HG03064 (cell line): ENCODE measurements around the gene CDC42BPB.
"Not testable (repeated sequence)": the region's sequence is repeated elsewhere in the genome, so short reads cannot be mapped to it uniquely, and the experiment has no call there.

Source experiments
- ATAC-seq: cut with Tn5 transposase; IDR thresholded peaks from one replicate; pipeline ENCODE4 v1.9.1; 2021; ENCODE audit warnings: low read depth; ENCODE audit not compliant: unreplicated experiment

The CDC42BPB gene

DNA sequence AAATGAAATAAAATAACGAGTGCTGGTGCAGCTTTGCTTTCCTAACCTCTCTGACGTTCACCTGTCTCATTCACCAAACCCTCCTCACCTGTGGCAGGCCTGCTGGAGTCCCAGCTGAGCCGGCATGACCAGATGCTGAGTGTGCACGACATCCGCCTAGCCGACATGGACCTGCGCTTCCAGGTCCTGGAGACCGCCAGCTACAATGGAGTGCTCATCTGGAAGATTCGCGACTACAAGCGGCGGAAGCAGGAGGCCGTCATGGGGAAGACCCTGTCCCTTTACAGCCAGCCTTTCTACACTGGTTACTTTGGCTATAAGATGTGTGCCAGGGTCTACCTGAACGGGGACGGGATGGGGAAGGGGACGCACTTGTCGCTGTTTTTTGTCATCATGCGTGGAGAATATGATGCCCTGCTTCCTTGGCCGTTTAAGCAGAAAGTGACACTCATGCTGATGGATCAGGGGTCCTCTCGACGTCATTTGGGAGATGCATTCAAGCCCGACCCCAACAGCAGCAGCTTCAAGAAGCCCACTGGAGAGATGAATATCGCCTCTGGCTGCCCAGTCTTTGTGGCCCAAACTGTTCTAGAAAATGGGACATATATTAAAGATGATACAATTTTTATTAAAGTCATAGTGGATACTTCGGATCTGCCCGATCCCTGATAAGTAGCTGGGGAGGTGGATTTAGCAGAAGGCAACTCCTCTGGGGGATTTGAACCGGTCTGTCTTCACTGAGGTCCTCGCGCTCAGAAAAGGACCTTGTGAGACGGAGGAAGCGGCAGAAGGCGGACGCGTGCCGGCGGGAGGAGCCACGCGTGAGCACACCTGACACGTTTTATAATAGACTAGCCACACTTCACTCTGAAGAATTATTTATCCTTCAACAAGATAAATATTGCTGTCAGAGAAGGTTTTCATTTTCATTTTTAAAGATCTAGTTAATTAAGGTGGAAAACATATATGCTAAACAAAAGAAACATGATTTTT, 151.9 kb downstream of the CDC42BPB start:
- no peak for ATAC-seq

DNA sequence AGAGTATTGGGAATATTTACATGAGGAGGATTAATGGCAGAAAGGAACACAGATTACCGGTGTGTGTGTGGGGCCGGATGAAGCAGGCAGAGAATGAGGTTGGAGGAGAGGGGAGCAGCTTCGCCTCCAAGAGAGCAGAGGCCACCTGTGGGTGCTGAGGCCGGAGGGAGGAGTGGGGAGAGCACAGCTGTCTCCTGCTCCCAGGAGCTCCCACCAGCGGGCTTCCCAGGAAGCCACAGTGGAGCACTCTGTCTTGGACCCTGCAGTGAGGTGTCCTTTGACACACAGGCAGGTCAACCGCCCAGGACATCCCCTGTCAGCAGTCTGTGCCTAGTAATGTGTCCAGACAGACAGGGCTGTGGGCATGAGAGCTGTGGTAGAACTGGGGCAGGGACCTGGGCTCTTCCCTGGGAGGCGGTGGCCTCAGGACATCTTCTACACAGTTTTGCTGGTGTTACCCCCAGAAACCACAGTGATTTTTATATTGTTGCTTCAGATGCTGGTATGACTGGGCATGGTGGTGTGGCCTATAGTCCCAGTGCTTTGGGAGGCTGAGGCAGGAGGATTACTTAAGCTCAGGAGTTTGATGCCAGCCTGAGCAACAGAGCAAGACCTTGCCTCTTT, 153.3 kb downstream of the CDC42BPB start:
- no peak for ATAC-seq

DNA sequence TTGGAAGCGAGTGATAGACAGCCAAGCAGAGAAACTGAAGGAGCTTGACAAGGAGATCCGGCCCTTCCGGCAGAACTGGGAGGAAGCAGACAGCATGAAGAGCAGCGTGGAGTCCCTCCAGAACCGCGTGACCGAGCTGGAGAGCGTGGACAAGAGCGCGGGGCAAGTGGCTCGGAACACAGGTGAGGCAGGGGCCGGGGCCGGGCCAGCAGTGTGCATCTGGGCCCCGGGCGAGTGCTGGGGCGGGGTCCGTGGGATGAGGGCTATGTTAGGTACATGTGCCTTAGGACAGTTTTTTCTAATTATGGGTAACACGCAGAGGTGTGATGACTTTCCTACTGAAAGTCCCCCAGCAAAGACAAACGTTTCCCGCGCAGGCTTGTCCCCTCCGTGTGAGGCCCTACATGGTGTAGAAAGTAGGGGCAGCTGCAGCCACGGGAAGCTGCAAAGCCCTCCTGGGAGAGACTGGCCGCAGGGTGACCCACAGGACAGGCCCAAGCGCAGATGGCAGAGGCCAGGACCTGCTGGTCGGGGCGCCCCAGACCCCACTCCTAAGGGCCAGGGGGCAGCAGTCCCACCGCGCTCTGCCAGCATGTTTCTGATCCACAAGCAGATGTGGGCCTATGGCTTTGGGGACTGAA, 154.0 kb downstream of the CDC42BPB start:
- ATAC-seq: no peak

DNA sequence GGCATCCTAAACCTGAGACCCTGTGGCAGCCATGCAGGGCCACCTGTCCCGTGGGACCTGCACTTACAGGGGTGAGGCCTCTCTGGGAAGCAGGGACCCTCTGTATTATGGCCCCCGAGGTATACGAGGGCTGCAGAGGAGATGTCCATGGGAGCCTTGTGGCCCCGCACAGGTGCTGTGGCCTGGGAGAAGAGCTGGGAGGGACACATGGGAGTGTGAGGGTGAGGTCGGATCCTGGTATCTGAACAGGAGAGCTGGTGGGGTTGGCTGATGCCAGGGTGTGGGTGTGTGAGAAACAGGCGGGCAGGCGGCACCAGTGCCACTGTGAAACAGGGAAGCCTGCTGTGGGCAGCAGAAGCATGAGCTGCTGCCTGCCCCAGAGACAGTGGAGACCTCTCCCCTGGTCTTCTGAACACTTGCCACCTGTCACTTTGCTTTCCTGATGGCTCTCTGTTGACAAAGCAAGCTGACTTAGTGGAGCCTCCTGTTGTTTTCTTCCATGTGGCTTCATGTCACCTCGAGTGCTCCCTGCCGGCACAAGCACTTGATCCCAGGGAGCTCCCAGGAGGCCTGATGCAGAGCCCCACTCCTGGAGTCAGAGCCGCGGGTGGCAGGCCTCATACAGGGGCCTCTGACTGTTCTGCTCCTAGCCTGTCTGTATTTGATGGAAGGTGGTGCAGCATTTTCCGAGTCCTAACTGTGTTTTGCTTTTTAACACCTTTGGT, 154.7 kb downstream of the CDC42BPB start:
- no peak for ATAC-seq

DNA sequence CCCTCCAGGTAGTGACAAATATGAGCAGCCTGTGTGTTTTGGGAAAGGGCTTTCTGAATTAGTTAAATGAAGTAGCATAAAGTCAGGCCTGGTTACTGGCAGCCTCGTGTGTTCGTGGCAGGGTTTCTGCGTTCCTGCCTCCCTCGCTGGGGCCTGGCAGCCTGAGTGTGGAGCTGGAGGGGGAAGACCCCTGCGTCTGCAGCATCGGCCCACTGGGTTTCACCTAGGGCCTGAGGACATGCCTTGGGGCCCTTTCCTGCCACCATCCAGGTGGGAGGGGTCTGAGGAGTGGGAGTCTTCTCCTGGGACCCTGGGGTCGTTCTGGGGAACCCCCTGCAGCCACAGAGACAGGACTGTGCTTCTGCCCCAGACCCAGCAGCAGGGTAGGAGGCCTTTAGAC, 155.3 kb downstream of the CDC42BPB start:
- no peak for ATAC-seq

DNA sequence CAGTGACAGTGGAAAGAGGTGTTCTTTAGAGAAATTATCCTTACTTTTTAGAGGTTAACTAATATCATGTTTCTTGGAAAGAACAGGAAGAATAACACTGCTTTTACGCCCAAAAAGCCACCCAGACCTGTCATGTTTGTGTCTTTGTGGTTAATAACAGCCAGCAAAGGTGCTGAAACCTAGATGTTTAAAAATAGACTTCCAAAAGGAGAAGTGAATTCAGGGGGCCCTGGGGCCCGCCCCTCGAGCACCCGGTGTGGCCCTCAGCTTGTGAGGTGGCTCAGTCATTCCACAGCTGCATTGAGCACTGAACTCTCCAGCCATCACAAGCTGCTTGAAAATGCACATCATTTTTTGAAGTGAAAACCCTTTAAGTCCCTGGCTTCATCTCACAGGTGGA, 155.7 kb downstream of the CDC42BPB start:
- ATAC-seq: peak; percentile 57

DNA sequence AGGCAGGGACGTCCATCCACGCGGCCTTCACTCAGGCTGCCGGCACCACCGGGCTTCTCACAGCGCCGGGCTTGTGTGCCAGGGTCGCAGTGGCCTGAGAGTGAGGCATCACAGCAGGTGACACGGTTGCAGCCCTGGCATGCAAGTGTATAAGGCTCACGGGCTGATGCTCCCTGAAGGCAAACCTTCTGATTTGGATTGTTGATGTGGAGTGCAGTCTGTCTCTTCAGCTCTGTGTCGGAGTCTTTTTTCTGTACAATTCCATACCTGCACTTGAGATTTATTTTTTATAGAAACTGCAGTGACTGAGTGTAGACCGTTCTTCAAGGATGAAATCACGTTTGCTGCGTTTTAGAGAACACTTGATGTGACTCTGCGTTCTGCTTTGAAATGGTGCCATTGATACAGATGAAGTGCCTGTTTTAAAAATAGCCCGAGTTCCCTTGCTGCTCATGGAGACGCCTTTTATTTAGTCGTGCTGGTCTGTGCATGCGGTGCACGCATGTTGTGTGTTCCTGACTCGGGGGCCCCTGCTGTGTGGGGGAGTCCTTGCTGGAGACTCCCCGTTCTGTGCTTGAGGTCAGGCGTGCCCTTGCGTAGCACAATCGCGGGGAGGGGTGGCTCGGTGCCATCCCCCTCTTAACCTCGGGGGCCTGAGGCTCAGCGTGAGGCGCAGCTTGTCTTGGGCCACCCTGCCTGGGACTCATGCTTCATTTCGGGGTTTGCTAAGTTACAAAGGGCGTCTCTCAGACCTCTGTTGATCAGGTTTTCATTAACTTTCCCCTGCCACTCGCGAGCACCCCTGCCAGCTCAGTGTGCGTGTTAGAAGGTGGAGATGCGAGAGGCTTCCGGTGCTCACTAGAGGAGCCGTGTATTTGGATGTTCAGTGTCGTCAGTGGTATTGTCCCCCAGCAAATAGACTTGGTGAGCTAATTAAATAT, 156.4 kb downstream of the CDC42BPB start:
- ATAC-seq: peak; percentile 47

DNA sequence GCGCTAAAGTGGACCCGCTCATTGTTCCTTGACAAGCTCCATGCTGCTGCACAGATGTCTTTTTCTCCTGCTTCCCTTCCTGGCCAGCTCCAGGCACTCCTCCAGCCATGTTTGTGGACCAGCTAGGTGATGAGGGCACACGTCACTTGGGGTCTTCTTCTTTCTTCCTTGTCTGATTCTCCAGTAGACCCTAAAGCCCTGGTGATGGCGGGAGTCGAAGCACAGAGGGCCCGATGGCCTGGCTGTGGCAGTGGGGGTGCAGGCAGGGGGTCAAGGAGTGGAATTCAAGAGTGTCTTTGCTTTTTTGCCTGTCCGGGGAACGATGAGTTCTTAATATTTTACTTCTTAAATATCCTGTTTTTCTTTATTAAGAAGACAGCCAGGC, 157.8 kb downstream of the CDC42BPB start:
- ATAC-seq: no peak

DNA sequence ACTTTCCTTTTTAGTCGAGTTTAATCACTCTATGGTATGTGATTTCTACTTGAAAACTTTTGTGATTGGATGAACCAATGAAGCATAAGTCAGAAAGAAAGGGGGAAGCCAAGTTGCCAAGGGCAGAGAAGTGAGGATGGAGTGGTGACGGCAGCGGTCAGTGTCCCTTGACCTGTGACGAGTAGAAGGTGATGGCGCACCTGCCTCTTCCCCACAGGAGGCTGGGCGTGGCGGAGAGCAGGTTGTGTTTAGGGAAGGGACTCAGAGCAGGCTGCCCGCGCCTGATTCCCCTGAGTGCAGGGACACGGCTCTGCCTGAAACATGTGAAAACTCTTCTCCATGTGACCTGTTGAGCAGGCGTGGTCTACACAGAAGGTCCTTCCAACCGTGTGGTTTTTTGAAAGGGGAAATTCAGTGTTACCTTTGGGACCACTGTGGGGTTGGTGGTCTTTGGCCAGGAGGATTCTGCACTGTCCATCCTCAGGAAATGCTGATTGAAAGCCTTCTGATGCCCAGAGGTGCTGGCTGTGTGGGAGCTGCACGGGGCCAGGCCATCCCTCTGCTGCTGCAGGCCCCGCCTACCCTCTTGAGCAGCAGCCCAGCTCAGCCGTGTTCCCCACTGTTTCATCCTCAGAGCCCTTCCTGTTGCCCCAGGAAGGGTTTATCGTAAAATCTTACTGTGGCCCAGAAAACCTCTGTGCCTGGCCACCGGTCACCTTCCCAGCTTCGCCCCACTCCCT, 158.4 kb downstream of the CDC42BPB start:
- no peak for ATAC-seq

DNA sequence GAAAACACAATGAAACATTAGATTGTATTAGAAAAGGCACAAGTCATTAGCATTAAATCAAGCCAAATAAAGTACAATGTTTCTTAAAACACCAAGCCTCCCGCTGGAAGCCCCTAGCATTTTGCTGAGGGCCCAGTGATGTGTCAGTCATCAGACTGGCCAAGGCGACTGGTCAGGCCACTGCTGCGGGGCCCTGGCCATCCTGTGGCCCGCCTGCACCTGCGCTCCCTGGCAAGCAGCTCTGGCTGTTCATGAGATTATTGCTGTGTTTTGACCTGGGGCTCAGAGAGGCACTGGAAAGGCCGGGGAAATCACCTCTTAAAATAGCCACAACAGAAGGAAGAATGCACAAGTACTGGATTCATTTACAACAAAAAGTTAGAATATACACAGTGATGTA, 159.1 kb downstream of the CDC42BPB start:
- ATAC-seq: no peak

DNA sequence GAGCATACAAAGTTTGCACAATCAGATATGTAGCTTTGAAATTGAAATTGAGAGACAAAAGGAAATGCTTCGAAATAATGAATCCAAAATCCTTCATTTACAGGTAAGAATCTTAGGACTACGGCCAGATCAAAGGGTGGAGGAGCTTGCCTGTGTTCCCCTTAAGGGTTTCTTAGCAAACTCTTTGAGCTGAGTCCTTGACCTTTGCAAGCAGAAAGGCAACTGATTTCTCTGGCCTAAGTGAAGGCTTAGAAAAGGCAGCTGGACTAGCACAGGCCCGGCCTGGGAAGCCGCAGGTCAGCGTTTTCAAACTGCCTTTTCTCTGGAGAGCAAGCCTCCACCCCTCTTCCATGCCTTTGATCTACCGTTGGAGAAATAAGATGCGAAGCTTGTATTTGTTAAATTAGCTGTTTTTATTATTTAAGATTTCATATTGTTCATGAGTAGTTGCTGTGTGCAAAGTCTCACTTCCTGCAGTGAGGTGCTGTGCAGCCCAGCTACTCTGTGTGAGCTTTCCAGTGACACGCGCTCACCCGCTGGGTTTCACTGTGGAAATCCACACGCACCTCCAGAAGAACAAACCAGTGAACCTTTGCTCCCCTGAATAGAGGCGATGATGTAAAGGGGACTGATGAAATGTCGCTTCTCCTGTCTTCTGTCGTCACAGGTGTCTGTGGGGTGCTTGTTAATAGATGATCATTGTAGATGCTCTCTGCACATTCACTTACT, 159.9 kb downstream of the CDC42BPB start:
- ATAC-seq: no peak

DNA sequence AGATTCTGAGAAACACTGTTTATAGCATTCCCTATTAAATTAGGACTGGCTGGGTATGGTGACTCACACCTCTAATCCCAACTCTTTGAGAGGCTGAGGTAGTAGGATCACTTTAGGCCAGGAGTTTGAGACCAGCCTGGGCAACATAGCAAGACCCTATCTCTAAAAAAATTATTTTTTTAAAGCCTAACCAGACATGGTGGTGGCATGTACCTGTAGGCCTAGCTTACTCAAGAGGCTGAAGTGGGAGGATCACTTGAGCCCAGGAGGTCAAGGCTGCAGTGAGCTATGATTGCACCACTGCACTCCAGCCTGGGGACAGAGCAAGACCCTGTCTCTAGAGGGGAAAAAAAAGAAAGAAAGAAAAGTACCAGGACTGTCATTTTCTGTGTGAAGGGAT, 160.6 kb downstream of the CDC42BPB start:
- ATAC-seq: not testable (repeated sequence)

DNA sequence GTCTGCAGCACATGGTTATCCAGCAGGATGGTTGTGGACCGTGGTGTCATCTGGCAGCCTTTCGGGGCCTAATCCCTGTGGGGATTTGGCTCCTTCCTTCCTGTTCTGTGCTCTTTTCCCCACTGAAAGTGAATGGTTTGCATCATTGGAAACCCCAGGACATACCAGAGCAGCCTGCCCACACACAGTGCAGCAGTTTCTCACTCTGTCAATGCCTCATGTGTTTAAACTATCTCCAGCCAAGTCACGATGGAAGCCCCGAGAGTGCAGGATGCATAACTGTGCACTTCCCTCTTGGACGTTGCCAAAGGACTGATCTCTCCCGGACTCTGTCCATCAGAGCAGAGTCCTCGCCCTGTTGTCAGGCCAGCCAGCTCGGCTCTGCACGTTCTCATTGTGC, 163.9 kb downstream of the CDC42BPB start:
- no peak for ATAC-seq

DNA sequence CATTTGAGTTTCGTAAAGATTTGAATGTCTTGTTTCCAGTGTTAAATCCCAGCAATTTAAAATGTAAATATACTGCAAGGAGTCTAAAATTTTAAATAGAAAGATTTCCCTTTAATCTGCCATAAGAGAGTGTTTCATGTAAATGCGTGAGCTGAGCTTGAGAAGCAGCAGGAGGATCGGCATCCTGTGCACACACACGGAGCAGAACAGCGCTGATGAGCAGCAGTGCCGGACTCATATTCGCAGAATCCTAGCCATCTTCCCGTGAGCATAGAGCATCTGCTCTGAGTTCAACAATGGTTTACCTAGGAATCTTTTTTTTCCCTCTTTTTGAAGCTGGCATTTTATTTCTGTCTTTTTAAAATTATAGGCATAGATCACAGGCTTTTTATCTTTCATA, 164.7 kb downstream of the CDC42BPB start:
- ATAC-seq: no peak

DNA sequence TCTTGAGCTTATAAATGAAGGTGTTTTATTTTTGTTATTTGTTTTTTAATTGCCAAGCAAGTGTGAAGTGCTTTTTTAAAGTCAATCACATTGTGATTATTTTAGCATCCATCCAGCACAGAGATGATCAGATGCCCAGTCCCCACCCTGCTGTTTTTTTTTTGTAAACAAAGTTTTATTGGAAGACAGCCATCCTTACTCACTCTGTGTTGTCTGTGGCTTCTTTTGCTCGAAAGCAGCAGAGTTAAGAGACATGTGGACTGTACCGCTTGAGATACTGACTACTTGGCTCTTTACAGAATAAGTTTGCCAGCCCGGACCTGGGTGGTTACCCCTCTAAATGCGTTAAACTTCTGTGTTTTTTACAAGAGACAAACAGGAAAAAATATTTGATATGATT, 165.8 kb downstream of the CDC42BPB start:
- no peak for ATAC-seq

DNA sequence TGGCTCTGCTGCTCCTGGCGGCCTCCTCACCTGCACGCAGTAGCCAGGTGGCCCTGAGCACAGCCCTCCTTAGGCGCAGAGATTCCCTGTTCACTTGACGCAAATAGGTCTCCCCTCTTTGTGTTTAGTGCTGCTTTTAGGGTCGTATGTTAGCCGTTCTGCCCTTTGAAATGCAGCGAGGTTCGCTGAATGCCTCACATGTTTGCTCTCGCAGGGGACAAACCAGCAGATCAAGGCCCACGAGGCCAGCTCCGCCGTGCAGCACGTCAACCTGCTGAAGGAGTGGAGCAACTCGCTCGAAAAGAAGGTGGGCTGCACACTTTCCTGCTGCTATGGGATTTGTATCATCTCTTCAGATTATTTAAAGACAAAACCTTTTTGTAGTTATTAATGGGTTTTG, 166.2 kb downstream of the CDC42BPB start:
- no peak for ATAC-seq

DNA sequence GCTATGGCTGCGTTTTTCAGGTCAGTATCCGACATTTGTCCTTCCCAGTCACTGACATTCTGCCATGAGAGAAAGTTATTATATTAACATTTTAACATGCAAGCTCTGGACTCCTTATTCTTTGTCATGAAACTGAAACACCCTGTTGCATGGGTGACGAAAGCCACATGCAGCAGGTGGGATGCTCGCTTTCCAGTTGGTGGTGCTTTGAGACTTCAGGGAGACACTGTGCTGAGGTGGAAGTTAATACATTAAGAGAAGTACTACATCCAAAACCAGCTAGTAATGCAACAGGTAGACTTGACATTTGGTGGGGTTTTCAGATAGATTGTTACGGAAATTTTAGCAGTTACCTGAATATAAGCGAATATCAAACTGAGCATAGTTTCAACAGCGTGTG, 167.7 kb downstream of the CDC42BPB start:
- no peak for ATAC-seq

DNA sequence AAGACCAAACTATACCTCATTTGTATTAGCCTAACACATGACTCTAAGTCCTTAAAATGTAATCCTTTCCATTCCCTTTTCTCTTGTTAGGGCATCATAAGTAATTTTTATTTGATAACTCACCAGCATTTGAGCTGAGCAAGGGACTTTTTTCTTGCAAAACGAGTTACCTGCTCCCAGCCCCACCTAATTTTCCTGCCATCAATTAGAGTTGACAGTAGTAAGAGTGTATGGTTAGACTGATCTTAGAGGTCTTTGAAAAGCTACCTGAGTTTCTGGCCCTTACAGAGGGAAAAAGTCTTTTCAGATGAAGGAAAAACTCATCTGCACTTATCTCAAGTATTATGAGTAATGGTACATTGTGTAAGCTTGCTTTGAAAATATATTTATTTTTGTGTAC, 168.6 kb downstream of the CDC42BPB start:
- ATAC-seq: no peak
